ENCODE results near the gene ARHGAP19.

ARHGAP19 gene

GRCh38 chr10:97213431-97213830, 79.0 kb downstream of the ARHGAP19 start:
- ATAC-seq (no peak), DNase-seq (no peak)
- no peaks in the 10 kb centered on the region for H3K9me3 Mint-ChIP-seq
- no peaks in the 10 kb centered on the region for H3K36me3 Mint-ChIP-seq (ENCODE audit: low read depth)
- peaks cover 18% of the 10 kb centered on the region for H3K4me1 Mint-ChIP-seq
- no peak overlapping the region for H3K27ac Mint-ChIP-seq
- no peaks in the 10 kb centered on the region for H3K27me3 Mint-ChIP-seq
- H3K4me3 Mint-ChIP-seq, result no peak overlapping the region

- no peaks in the 10 kb centered on the region for H3K4me1 Mint-ChIP-seq
- ATAC-seq (no peak), DNase-seq (no peak)
- no peaks in the 10 kb centered on the region for H3K27me3 Mint-ChIP-seq
- H3K4me3 Mint-ChIP-seq, result no peak overlapping the region
- no peak overlapping the region for H3K27ac Mint-ChIP-seq
- H3K36me3 Mint-ChIP-seq (ENCODE audit: low read depth), result no peaks in the 10 kb centered on the region
- no peaks in the 10 kb centered on the region for H3K9me3 Mint-ChIP-seq
These were observed 81.2 kb downstream of the ARHGAP19 start for GRCh38 chr10:97211229-97211628.

- H3K9me3 Mint-ChIP-seq, result no peaks in the 10 kb centered on the region
- peak; percentile 78 for DNase-seq
These were observed 81.9 kb downstream of the ARHGAP19 start for GRCh38 chr10:97210543-97210960.

GRCh38 chr10:97207756-97208346, 84.6 kb downstream of the ARHGAP19 start:
- H3K36me3 Mint-ChIP-seq (ENCODE audit: low read depth), result no peaks in the 10 kb centered on the region
- no peak for DNase-seq
- H3K9me3 Mint-ChIP-seq, result no peaks in the 10 kb centered on the region
- peaks cover under 1% of the 10 kb centered on the region for H3K27me3 Mint-ChIP-seq
- H3K4me1 Mint-ChIP-seq, result no peaks in the 10 kb centered on the region
- H3K4me3 Mint-ChIP-seq, result no peak overlapping the region
- no peak overlapping the region for H3K27ac Mint-ChIP-seq
- ATAC-seq, result no peak

More at GRCh38 chr10:97210543-97210960, 81.9 kb downstream of the ARHGAP19 start:
- Mint-ChIP-seq H3K4me3 (no peak overlapping the region), H3K27me3 (no peaks in the 10 kb centered on the region), H3K36me3 (ENCODE audit: low read depth) (no peaks in the 10 kb centered on the region), H3K27ac (no peak overlapping the region), H3K4me1 (no peaks in the 10 kb centered on the region)
- ATAC-seq, result peak; percentile 56

- Mint-ChIP-seq H3K27me3 (peaks cover 3% of the 10 kb centered on the region), H3K9me3 (no peaks in the 10 kb centered on the region), H3K27ac (no peak overlapping the region), H3K4me1 (no peaks in the 10 kb centered on the region), H3K36me3 (ENCODE audit: low read depth) (no peaks in the 10 kb centered on the region), H3K4me3 (no peak overlapping the region)
- no peak for ATAC-seq
- DNase-seq, result no peak
These were observed 85.3 kb downstream of the ARHGAP19 start for GRCh38 chr10:97207131-97207530.

DNA sequence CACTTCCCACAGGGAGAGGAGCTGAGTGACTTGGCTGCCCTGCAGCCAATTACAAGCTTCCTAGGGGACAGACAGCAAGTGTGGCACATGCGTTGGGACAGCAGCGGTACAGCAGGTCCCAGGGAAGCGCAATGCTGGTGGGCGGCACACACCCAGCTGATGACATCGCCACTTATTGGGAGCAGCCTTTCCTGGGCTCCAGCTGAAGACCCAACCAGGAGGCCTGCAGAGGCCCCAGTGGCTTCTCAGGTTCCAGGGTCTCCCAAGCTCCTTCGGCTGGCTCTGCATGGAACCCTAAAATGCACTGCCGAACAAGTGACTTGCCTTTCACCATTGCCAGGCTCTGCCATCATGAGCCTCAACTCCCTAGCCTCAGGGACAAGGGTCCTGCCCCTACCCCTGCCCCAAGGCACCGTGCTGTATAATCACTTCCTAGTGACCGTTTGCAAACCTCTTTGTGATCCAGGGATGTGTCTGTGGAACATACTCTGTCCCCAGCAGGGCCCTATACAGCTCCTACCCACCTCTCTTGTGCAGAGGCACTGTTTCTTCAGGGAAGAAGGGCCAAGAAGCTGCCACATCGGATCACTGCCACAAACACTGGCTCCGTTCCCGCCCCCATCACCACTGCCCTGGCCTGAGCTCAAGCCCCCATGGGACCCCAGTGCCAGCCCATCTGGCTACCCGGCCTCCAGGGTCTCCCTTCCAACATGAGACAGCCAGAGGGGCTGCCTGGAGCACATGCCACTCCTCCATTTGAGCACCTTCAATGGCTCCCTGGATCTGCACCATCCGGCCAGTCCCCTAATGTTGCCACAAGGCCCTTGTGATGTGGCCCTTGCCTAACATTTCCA, 87.4 kb downstream of the ARHGAP19 start:
- no peak overlapping the region for H3K27ac Mint-ChIP-seq
- peaks cover 3% of the 10 kb centered on the region for H3K27me3 Mint-ChIP-seq
- H3K4me1 Mint-ChIP-seq, result no peaks in the 10 kb centered on the region
- no peak overlapping the region for H3K4me3 Mint-ChIP-seq
- H3K36me3 Mint-ChIP-seq (ENCODE audit: low read depth), result no peaks in the 10 kb centered on the region
- DNase-seq (no peak), ATAC-seq (no peak)
- H3K9me3 Mint-ChIP-seq, result no peaks in the 10 kb centered on the region

GRCh38 chr10:97203220-97203619, 89.2 kb downstream of the ARHGAP19 start:
- Mint-ChIP-seq H3K27me3 (peaks cover 11% of the 10 kb centered on the region), H3K9me3 (no peaks in the 10 kb centered on the region), H3K27ac (no peak overlapping the region), H3K36me3 (ENCODE audit: low read depth) (no peaks in the 10 kb centered on the region), H3K4me1 (peaks cover 5% of the 10 kb centered on the region), H3K4me3 (no peak overlapping the region)
- no peak for DNase-seq
- ATAC-seq, result no peak

DNA sequence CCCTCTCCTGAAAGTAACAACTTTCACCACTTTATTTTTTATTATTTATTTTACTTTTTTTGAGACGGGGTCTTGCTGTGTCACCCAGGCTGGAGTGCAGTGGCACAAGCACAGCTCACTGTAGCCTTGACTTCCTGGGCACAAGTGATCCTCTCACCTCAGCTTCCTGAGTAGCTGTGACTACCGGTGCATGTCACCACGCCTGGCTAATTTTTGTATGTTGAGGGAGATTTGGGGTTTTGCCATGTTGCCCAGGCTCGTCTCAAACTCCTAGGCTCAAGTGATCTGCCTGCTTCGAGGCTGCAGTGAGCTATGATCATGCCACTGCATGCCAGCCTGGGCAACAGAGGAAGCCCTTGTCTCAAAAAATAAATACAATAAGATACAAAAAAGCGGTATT, 91.8 kb downstream of the ARHGAP19 start:
- Mint-ChIP-seq H3K4me3 (no peak overlapping the region), H3K9me3 (no peaks in the 10 kb centered on the region), H3K27ac (no peak overlapping the region), H3K27me3 (peaks cover 22% of the 10 kb centered on the region), H3K36me3 (ENCODE audit: low read depth) (no peaks in the 10 kb centered on the region), H3K4me1 (peaks cover 10% of the 10 kb centered on the region)
- DNase-seq (no peak), ATAC-seq (no peak)

GRCh38 chr10:97199152-97199551, 93.3 kb downstream of the ARHGAP19 start:
- ATAC-seq (no peak), DNase-seq (no peak)
- Mint-ChIP-seq H3K4me3 (no peak overlapping the region), H3K36me3 (ENCODE audit: low read depth) (no peaks in the 10 kb centered on the region), H3K27ac (no peak overlapping the region), H3K4me1 (peaks cover 11% of the 10 kb centered on the region), H3K9me3 (no peaks in the 10 kb centered on the region), H3K27me3 (peaks cover 31% of the 10 kb centered on the region)

GRCh38 chr10:97197030-97197500, 95.4 kb downstream of the ARHGAP19 start:
- Mint-ChIP-seq H3K4me1 (peaks cover 11% of the 10 kb centered on the region), H3K4me3 (no peak overlapping the region), H3K9me3 (no peaks in the 10 kb centered on the region), H3K27me3 (peaks cover 38% of the 10 kb centered on the region), H3K27ac (no peak overlapping the region), H3K36me3 (ENCODE audit: low read depth) (no peaks in the 10 kb centered on the region)
- DNase-seq, result no peak
- no peak for ATAC-seq

- DNase-seq (peak; percentile 66), ATAC-seq (peak; percentile 94)
- Mint-ChIP-seq H3K27me3 (peaks cover 38% of the 10 kb centered on the region), H3K36me3 (ENCODE audit: low read depth) (no peaks in the 10 kb centered on the region), H3K9me3 (no peaks in the 10 kb centered on the region), H3K4me1 (peaks cover 11% of the 10 kb centered on the region), H3K27ac (no peak overlapping the region), H3K4me3 (peak overlapping the region; percentile 71)
These were observed 96.0 kb downstream of the ARHGAP19 start for GRCh38 chr10:97196223-97197029.

DNA sequence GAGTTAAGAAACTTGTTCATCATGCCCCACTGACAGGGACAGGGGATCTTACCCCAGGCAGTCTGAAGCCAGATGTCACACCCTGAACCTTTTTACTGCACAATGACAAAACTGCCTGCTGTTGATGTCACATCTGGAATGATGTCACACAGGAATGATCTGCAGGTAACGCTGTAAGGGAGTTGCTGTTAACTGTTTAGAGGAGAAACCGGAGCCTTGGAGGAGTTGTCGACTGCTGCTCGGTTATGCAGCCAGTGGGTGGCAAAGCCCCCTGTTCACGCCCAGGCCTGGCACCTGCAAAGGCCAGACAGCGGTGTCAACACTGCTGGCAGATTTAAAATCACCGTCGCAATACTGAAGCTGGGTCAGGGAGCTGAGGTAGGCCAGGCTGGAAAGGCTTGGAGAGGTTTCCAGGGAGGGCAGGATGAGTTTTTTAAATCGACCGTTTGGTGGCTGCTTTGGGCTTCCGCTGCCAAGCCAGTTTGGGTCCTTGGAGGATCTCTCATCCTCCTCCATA, 96.7 kb downstream of the ARHGAP19 start:
- H3K27me3 Mint-ChIP-seq, result peaks cover 39% of the 10 kb centered on the region

GRCh38 chr10:97192952-97193435, 99.4 kb downstream of the ARHGAP19 start:
- Mint-ChIP-seq H3K9me3 (no peaks in the 10 kb centered on the region), H3K27ac (no peak overlapping the region), H3K4me1 (peaks cover 7% of the 10 kb centered on the region), H3K27me3 (peaks cover 46% of the 10 kb centered on the region), H3K4me3 (no peak overlapping the region), H3K36me3 (ENCODE audit: low read depth) (no peaks in the 10 kb centered on the region)
- no peak for DNase-seq
- ATAC-seq, result no peak

More for the DNA sequence above, 96.7 kb downstream of the ARHGAP19 start:
- no peak for DNase-seq
- Mint-ChIP-seq H3K4me1 (peaks cover 11% of the 10 kb centered on the region), H3K27ac (no peak overlapping the region), H3K36me3 (ENCODE audit: low read depth) (no peaks in the 10 kb centered on the region), H3K4me3 (peak overlapping the region; percentile 71), H3K9me3 (no peaks in the 10 kb centered on the region)
- no peak for ATAC-seq

- Mint-ChIP-seq H3K27me3 (peaks cover 55% of the 10 kb centered on the region), H3K9me3 (no peaks in the 10 kb centered on the region), H3K4me3 (no peak overlapping the region), H3K36me3 (ENCODE audit: low read depth) (no peaks in the 10 kb centered on the region), H3K4me1 (no peaks in the 10 kb centered on the region), H3K27ac (no peak overlapping the region)
- ATAC-seq, result no peak
- no peak for DNase-seq
These were observed 102.0 kb downstream of the ARHGAP19 start for GRCh38 chr10:97190450-97190849.
